ENCODE measurements around the gene ACVR1B. TPM values are rescaled to one million over a fixed set of nuclear protein-coding genes. Genes with fewer than 3 reads are reported as not detected.
A peak's percentile ranks its signal among the peaks of the same experiment; 100 is the strongest.

The ACVR1B gene
- total RNA-seq, 1 donor from 2014 or later: 23.4 TPM

- TF ChIP-seq CTCF (conservative IDR thresholded peaks at IDR 0.05; ENCODE audit: low read depth, low read length): no peak
- DNase-seq (ENCODE audit: low read depth): no peak
Observed at GRCh38 chr12:51920046-51920445, 31.5 kb upstream of the ACVR1B start.

GRCh38 chr12:51921017-51921725 is 30.3 kb upstream of the ACVR1B start:
- no peak for DNase-seq (ENCODE audit: low read depth)
- no peak overlapping the region for H3K4me3 ChIP-seq (ENCODE audit: low read depth, low read length)
- no peak for TF ChIP-seq CTCF (conservative IDR thresholded peaks at IDR 0.05; ENCODE audit: low read depth, low read length)

More at GRCh38 chr12:51920046-51920445, 31.5 kb upstream of the ACVR1B start:
- H3K4me3 ChIP-seq (ENCODE audit: low read depth, low read length): no peak overlapping the region

- DNase-seq (ENCODE audit: low read depth): no peak
- no peak overlapping the region for H3K4me3 ChIP-seq (ENCODE audit: low read depth, low read length)
- TF ChIP-seq CTCF (conservative IDR thresholded peaks at IDR 0.05; ENCODE audit: low read depth, low read length): no peak
Observed at GRCh38 chr12:51922146-51922545, 29.4 kb upstream of the ACVR1B start.

GRCh38 chr12:51922762-51923505 is 28.6 kb upstream of the ACVR1B start:
- TF ChIP-seq CTCF (conservative IDR thresholded peaks at IDR 0.05; ENCODE audit: low read depth, low read length): no peak
- no peak for DNase-seq (ENCODE audit: low read depth)
- peak overlapping the region; percentile 21 for H3K4me3 ChIP-seq (ENCODE audit: low read depth, low read length)

- TF ChIP-seq CTCF (conservative IDR thresholded peaks at IDR 0.05; ENCODE audit: low read depth, low read length): peak; percentile 85
- no peak for DNase-seq (ENCODE audit: low read depth)
- H3K4me3 ChIP-seq (ENCODE audit: low read depth, low read length): peak overlapping the region; percentile 21
Observed at GRCh38 chr12:51923506-51924365, 27.8 kb upstream of the ACVR1B start.

GRCh38 chr12:51924551-51925319 is 26.8 kb upstream of the ACVR1B start:
- no peak overlapping the region for H3K4me3 ChIP-seq (ENCODE audit: low read depth, low read length)
- no peak for TF ChIP-seq CTCF (conservative IDR thresholded peaks at IDR 0.05; ENCODE audit: low read depth, low read length)
- DNase-seq (ENCODE audit: low read depth): no peak
